ENCODE results near the gene BTF3. TPM values are rescaled to one million over a fixed set of nuclear protein-coding genes. Genes with fewer than 3 reads are reported as not detected.

Gene BTF3
- total and polyA plus RNA-seq, 9 of the 15 experiments (the other 6 are each of a cell fraction or from before 2014, with no cell fraction given): 534 to 1,637 (median 848) TPM

GRCh38 chr5:73471654-73472053, 26.6 kb upstream of the BTF3 start:
- no peak overlapping the region for H3K4me2 ChIP-seq (ENCODE audit: insufficient read depth, low read length)
- in situ Hi-C loops (cut with MboI): no loop called here
- CTCF ChIA-PET (ENCODE audit: low intra/inter-chr PET ratio): no interaction called here
- TF ChIP-seq HBP1 (CRISPR knock-in tag; IDR thresholded peaks at IDR 0.05) (no peak), ZNF518B (CRISPR knock-in tag; IDR thresholded peaks at IDR 0.05) (no peak), PTRF (tag; IDR thresholded peaks at IDR 0.05) (no peak), MED1 (CRISPR knock-in tag; IDR thresholded peaks at IDR 0.05; ENCODE audit: borderline replicate concordance) (no peak), GTF2B (IDR thresholded peaks at IDR 0.05; ENCODE audit: extremely low read depth, insufficient read length) (no peak), UBTF (IDR thresholded peaks at IDR 0.05; ENCODE audit: borderline replicate concordance in 1 of 2, low read depth in 2 of 2, low read length in 2 of 2) (no peak), STAT6 (CRISPR knock-in tag; IDR thresholded peaks at IDR 0.05) (no peak), BCOR (IDR thresholded peaks at IDR 0.05) (no peak), CCAR2 (IDR thresholded peaks at IDR 0.05; ENCODE audit: low read depth, low read length) (no peak), HES1 (IDR thresholded peaks at IDR 0.05; ENCODE audit: low read depth) (no peak), TCF7L2 (IDR thresholded peaks at IDR 0.05; ENCODE audit: low read depth, low read length) (no peak)

More at GRCh38 chr5:73471654-73472053, 26.6 kb upstream of the BTF3 start:
- Histone ChIP-seq H4K20me1 (replicated peaks; ENCODE audit: control insufficient read depth, insufficient read depth, low read length) (no peaks in the 10 kb centered on the region), H2AFZ (ENCODE audit: low read depth, low read length) (no peak overlapping the region), H3K27me3 (ENCODE audit: control insufficient read depth in 2 of 2, insufficient read depth in 2 of 2, low read length in 2 of 2) (0 out of 5 replicates have a peak, but pooled peaks cover 0 to 2% of the 10 kb centered on the region in 2 experiments), H3K4me1 (replicated peaks in 1 of 2; ENCODE audit: control insufficient read depth in 2 of 2, insufficient read depth in 2 of 2, low read length in 2 of 2) (no peaks in the 10 kb centered on the region), H3K9me1 (ENCODE audit: control insufficient read depth, insufficient read depth, low read length) (no peaks in the 10 kb centered on the region), H3K4me3 (no peak overlapping the region), H3K9me3 (replicated peaks; ENCODE audit: control insufficient read depth, insufficient read depth, low read depth, low read length) (no peaks in the 10 kb centered on the region), H3K36me3 (ENCODE audit: control insufficient read depth, insufficient read depth, low read length) (no peaks in the 10 kb centered on the region), H3K9ac (ENCODE audit: insufficient read depth in 1 of 2, low read depth in 2 of 2, low read length in 2 of 2) (no peak overlapping the region), H3K79me2 (ENCODE audit: control insufficient read depth, insufficient read depth, low read length) (no peaks in the 10 kb centered on the region), H3K27ac (ENCODE audit: extremely low read depth, low read depth, low read length) (no peak overlapping the region)
- ATAC-seq (no peak), DNase-seq (ENCODE audit: extremely low read depth in 1 of 4, low spot score in 3 of 4) (no peak), FAIRE-seq (no peak)
- BruUV-seq (replicated peaks): no TSS peak
- intact Hi-C loops (cut with micrococcal nuclease): no loop called here
- POLR2A ChIA-PET: interaction anchor here (1.2 to 1.7 kb wide), 2 partner anchors 11 to 15 kb away, joined by 4 to 5 read pairs; no protein-coding TSS in a partner anchor
